ENCODE results near the gene APLP2. TPM values are rescaled to one million over a fixed set of nuclear protein-coding genes. Genes with fewer than 3 reads are reported as not detected.

APLP2 gene
- total and polyA plus RNA-seq, 3 donors from 2014 or later: 105 to 159 (median 130) TPM

DNA sequence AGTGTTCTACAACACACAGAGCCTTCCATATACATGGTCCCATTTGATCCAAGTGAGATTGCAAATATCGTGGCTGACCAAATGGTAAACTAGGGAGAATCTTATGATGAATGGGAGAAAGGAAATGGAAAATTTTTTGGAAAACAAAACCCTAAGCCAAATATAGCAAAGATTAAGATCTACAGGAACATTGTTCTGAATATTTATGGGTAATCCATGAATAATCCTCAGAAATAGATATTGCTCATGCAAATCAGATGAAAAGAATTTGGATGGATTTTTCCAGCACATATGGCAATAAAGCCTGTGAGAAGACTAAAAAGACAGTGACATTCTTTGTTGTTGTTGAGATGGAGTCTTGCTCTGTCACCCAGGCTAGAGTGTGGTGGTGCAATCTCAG, 45.3 kb upstream of the APLP2 start:
- Histone ChIP-seq H3K4me3 (no peak overlapping the region), H3K27me3 (no peaks in the 10 kb centered on the region), H3K9me3 (no peaks in the 10 kb centered on the region), H3K36me3 (ENCODE audit: low read depth, missing control alignments) (no peaks in the 10 kb centered on the region), H3K27ac (no peak overlapping the region), H3K4me1 (no peaks in the 10 kb centered on the region)
- TF ChIP-seq CTCF (IDR thresholded peaks at IDR 0.05) (no peak), POLR2A (IDR thresholded peaks at IDR 0.05) (no peak)
- WGBS, 2 donors: 71 to 86% methylated on average over 1 of the region's 1 CpG
- intact Hi-C loops (cut with DNase I; ENCODE audit: low total_unique reads): no loop called here
- DNase-seq: no peak

- H3K36me3 ChIP-seq (ENCODE audit: low read depth, missing control alignments): no peaks in the 10 kb centered on the region
- no peaks in the 10 kb centered on the region for H3K27me3 ChIP-seq
- intact Hi-C loops (cut with DNase I; ENCODE audit: low total_unique reads): no loop called here
- no peaks in the 10 kb centered on the region for H3K9me3 ChIP-seq
- WGBS, 2 donors: 74 to 75% methylated on average over 1 of the region's 1 CpG
- H3K4me1 ChIP-seq: no peaks in the 10 kb centered on the region
- DNase-seq: no peak
- no peak overlapping the region for H3K27ac ChIP-seq
- H3K4me3 ChIP-seq: no peak overlapping the region
- TF ChIP-seq CTCF (IDR thresholded peaks at IDR 0.05) (no peak), POLR2A (IDR thresholded peaks at IDR 0.05) (no peak)
Measured at GRCh38 chr11:130025371-130025770, 44.3 kb upstream of the APLP2 start.

DNA sequence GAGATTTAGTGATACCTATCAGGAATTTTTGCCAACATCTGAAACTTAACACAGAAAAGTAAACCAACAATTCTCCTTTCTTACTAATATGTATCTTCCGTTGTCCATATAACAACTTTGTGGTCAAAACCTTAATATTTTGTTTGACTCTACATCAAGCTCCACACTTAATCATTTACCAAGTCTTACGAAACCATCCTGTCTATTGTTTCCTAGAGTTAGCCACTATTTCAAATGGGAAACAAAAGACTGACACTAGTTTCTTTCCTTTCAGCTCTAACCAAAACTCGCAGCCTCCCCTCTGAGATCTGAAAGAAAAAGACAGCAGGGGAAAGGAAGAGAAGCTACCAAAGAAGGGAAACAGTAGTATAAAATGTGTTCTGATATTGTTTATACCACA, 40.6 kb upstream of the APLP2 start:
- no peaks in the 10 kb centered on the region for H3K4me1 ChIP-seq
- H3K36me3 ChIP-seq (ENCODE audit: low read depth, missing control alignments): no peaks in the 10 kb centered on the region
- no peak overlapping the region for H3K27ac ChIP-seq
- no peaks in the 10 kb centered on the region for H3K27me3 ChIP-seq
- no peak for TF ChIP-seq POLR2A (IDR thresholded peaks at IDR 0.05)
- TF ChIP-seq CTCF (IDR thresholded peaks at IDR 0.05): no peak
- intact Hi-C loops (cut with DNase I; ENCODE audit: low total_unique reads): no loop called here
- 75 to 86% methylated on average over 3 of the region's 3 CpGs for WGBS, 2 donors
- no peaks in the 10 kb centered on the region for H3K9me3 ChIP-seq
- no peak for DNase-seq
- H3K4me3 ChIP-seq: no peak overlapping the region

GRCh38 chr11:130031056-130031455, 38.6 kb upstream of the APLP2 start:
- no peak for DNase-seq
- intact Hi-C loops (cut with DNase I; ENCODE audit: low total_unique reads): no loop called here
- no peaks in the 10 kb centered on the region for H3K27me3 ChIP-seq
- WGBS, 2 donors: 78 to 91% methylated on average over 1 of the region's 1 CpG
- no peaks in the 10 kb centered on the region for H3K4me1 ChIP-seq
- H3K27ac ChIP-seq: no peak overlapping the region
- no peak overlapping the region for H3K4me3 ChIP-seq
- TF ChIP-seq POLR2A (IDR thresholded peaks at IDR 0.05): no peak
- no peak for TF ChIP-seq CTCF (IDR thresholded peaks at IDR 0.05)
- H3K36me3 ChIP-seq (ENCODE audit: low read depth, missing control alignments): no peaks in the 10 kb centered on the region
- H3K9me3 ChIP-seq: no peaks in the 10 kb centered on the region

- no peak for TF ChIP-seq POLR2A (IDR thresholded peaks at IDR 0.05)
- no peak for TF ChIP-seq CTCF (IDR thresholded peaks at IDR 0.05)
- Histone ChIP-seq H3K36me3 (ENCODE audit: low read depth, missing control alignments) (no peaks in the 10 kb centered on the region), H3K4me3 (no peak overlapping the region), H3K9me3 (no peaks in the 10 kb centered on the region), H3K27ac (no peak overlapping the region), H3K27me3 (no peaks in the 10 kb centered on the region), H3K4me1 (no peaks in the 10 kb centered on the region)
- whole genome bisulfite sequencing, 2 donors: 79 to 89% methylated on average over 2 of the region's 2 CpGs
- intact Hi-C loops (cut with DNase I; ENCODE audit: low total_unique reads): no loop called here
- no peak for DNase-seq
Measured at GRCh38 chr11:130031945-130032344, 37.7 kb upstream of the APLP2 start.

Measured in testis (tissue), 3 donors.